DMS153 treated with DMSO at 0.1 percent for 48 hours (cell line): ENCODE measurements around the gene RPL21.
"Not testable (repeated sequence)": the region's sequence is repeated elsewhere in the genome, so short reads cannot be mapped to it uniquely, and the experiment has no call there.

Source experiments
- DNase-seq: peaks from one replicate; lab custom pipeline; 2025; ENCODE audit not compliant: unreplicated experiment; lab: John Stamatoyannopoulos, UW

The RPL21 gene

GRCh38 chr13:27288392-27288791, 37.0 kb downstream of the RPL21 start:
- DNase-seq: no peak

- no peak for DNase-seq
Measured at GRCh38 chr13:27289011-27289665, 37.8 kb downstream of the RPL21 start.

DNA sequence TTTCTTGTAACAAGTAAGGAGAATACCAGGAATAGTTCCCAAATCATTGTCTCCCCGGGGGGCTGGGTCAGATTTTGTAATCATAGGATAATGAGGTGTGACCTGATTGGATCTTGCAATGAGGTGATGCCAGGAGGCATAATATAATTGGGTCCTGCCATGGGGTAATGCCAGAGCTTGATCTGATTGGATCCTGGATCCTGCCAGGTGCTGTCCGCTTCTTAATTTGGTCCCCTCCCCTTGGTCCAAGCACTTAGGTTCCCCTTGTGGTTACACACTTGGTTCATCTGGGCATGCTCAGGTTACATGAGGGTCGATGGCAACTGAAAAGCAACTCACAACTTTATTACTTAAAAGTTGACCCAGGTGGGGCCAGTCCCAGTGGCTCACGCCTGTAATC, 39.4 kb downstream of the RPL21 start:
- no peak for DNase-seq

DNA sequence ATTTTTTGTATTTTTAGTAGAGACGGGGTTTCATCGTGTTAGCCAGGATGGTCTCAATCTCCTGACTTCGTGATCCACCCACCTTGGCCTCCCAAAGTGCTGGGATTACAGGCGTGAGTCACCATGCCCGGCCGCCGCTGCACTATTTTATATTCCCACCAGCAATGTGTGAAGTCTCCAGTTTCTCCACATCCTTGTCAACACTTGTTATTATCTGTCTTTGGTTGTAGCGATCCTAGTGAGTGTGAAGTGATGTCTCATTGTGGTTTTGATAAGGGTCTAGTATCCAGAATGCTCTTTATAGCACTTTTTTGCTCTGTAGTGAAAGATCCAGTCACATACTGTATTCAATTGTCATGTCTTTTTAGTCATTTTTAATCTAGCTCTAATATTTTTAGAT, 40.6 kb downstream of the RPL21 start:
- not testable (repeated sequence) for DNase-seq

DNA sequence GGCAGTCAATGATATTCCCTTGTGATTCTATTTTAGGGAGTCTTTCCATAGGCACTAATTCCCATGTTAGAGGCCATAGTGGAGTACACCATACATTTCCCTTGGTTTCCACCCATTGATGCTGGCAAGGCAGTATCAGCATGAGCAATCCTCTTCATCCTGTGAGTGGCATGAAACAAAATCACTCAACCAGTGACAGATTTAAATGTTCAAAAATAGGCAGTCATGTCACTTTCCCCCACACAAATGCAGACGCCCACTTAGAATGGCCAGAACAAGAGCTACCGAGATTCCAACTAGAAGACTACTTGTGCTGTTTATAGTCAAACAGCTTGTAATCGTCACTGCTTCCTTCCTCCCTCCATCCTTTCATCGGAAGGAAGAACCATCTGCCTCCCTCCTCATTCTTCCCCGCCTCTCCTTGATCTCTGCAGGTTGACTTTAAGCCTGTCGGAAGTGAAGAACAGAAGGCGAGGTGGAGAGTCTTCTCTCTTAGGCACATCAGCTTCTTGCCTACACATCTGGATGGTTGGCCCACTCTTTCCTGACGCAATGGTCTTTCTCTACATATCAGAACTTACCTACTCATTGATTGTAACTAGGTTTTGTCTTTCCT, 41.8 kb downstream of the RPL21 start:
- DNase-seq: no peak

DNA sequence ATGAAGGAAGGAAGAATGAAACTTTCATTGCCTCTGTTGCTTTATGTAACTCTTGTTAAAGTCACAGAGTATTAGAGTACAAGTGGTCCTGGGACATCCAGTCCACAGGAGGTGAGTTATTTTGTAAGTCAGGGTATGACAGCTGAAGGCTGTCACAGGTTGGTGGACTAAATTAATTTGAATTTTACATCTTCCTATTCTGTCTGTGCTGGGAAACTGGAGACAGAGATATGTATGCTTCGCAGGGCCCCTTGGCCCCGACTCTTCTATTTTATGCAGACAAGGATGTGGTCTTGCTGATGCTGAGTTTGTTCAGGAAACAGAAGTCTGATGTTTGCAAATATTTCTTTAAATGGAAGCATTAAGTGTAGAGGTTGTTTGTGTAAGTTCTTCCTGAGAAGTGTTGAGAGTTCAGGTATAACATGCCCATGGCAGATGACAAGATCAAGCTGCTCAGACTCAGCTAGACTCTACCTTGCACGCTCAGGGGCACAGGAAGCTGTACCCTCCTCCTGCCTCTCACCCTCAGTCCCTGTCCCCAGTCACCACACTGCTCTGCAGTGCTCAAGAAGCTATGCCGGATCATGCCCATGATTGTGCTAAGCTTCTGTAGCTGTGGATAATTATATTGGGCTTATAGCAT, 42.6 kb downstream of the RPL21 start:
- no peak for DNase-seq

DNA sequence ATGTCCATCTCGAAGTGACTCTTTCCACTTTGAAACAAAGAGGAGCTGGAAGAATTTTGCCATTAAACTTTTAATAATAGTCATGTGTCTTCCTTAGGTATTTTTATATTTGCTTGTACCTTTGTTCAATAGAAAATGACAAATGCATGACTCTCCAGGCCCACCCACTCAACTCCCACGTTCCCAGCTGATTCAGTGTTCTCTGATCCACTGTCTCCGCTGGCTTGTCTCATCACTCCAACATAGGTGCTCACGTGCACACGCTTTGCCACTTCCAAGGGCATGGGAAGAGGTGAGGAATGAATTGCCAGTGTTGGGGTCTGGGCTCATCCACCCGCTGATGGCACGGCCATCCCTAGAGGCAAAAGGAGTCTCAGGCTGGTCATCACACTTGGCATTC, 43.7 kb downstream of the RPL21 start:
- no peak for DNase-seq

- DNase-seq: no peak
Measured at GRCh38 chr13:27295660-27296059, 44.3 kb downstream of the RPL21 start.

DNA sequence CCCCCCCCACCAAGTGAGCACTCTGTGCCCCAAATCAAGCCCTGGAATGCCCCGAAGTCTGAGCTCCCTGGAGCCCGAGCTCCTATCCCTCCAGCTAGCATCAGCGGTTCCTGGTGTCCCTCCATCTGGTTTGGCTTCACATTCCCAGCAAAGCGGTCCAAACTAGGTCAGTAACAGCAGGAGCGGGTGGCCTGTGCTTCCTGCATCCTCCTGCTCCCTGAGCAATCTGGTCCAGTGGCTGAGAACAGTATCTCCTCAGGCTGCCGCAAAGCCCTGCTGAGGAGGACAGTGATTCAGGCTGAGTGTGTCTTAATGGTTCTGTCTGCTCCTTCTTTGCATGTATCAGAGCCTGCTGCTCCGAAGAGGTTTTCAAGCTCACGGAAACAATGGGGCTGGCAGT, 45.1 kb downstream of the RPL21 start:
- no peak for DNase-seq

DNA sequence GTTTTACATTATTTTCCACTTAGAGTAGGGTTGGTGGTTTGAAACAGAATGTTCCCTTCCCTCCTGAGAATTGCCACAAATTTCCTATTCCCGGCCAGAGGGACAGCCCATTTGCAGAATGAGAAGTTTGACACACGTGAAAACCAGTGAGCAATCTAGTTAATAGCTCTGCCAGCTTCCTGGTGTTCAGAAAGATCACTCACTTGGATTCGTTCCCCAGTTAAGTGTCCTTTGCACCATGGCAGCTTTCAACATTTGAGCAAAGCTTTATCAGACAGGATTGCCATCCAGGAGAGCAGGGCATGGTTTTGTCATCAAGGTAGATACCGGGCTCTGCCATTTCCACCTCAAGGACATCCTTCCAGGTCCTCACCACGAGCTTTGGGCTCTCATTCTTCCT, 47.5 kb downstream of the RPL21 start:
- DNase-seq: no peak

DNA sequence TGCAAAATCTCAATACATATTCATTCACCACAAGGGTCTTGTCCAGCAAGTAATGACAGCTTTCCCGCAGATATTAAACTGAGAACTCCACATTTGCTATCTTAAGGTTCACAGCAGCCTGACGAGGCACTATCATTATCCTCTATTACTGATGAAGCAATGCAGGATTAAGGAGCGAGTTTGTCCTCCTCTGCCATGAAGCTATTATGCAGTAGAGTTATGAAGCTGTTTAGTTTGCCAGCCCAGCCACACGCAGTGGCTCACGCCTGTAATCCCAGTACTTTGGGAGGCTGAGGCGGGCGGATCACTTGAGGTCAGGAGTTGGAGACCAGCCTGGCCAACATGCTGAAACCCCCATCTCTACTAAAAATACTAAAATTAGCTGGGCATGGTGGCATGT, 49.0 kb downstream of the RPL21 start:
- DNase-seq: not testable (repeated sequence)

GRCh38 chr13:27300941-27301586, 49.7 kb downstream of the RPL21 start:
- DNase-seq: no peak

- DNase-seq: no peak
Measured at GRCh38 chr13:27302643-27303262, 51.4 kb downstream of the RPL21 start.

- DNase-seq: no peak
Measured at GRCh38 chr13:27304099-27304498, 52.7 kb downstream of the RPL21 start.

- DNase-seq: no peak
Measured at GRCh38 chr13:27304611-27305010, 53.3 kb downstream of the RPL21 start.
